K562 (cell line): ENCODE results near the gene KRTAP19-4. TPM values are rescaled to one million over a fixed set of nuclear protein-coding genes. Genes with fewer than 3 reads are reported as not detected.

Experiments
- ATAC-seq: fragments of 200-7000 bp; cut with Tn5 transposase; 3 replicates; pipeline ENCODE4 v1.9.1; 2020; ENCODE audit warnings: moderate library complexity
- BruUV-seq: library from RNA; stranded (reverse); fragments of 400-500 nt; replicated peaks from 2 replicates; lab custom pipeline; 2021; lab: Mats Ljungman, UMichigan
- CTCF ChIA-PET: fragments of 300-600 bp; formaldehyde crosslinking; extraction: SDS; loops from one replicate; lab custom pipeline; 2021; ENCODE audit warnings: low intra/inter-chr PET ratio; lab: Yijun Ruan, JAX
- POLR2A ChIA-PET: fragments of 300-600, 350-650 bp; sonication (Branson Sonifier 250); formaldehyde crosslinking; extraction: SDS; loops from one replicate; lab custom pipeline; 2021; ENCODE audit warnings: antibody characterized with exemption, inconsistent platforms; lab: Yijun Ruan, JAX
- DNase-seq, 4 experiments: peaks; one replicate each; pipeline versions ENCODE4 v3.0.0 to v3.0.0-alpha.2; 2011 to 2018; ENCODE audit warnings: low spot score in 3 of 4, mixed read lengths in 3 of 4; ENCODE audit errors: extremely low read depth in 1 of 4
- FAIRE-seq: peaks from 2 replicates; lab custom pipeline; 2011; peaks lifted over from hg19 to GRCh38; lab: Jason Lieb, UNC
- H2AFZ ChIP-seq: 2 replicates; pipeline ENCODE4 v1.6.0; 2011; ENCODE audit warnings: low read depth, low read length, control low read depth, inconsistent platforms
- H3K27ac ChIP-seq: fragments of 200-600 bp; 3 replicates; pipeline ENCODE4 v1.8.0; 2011; ENCODE audit warnings: low read depth, mild to moderate bottlenecking, control low read depth, inconsistent platforms, low read length, moderate library complexity, mixed read lengths; ENCODE audit errors: extremely low read depth
- H3K27me3 ChIP-seq, 2 experiments: fragments of 300-600 bp in 1 of 2; 2 replicates in 1 of 2; 3 replicates in 1 of 2; pipeline versions ENCODE4 v1.6.0 to v1.8.0; 2011; ENCODE audit warnings: inconsistent platforms in 2 of 2, low read length in 2 of 2, mild to moderate bottlenecking in 1 of 2, mixed read lengths in 1 of 2, moderate library complexity in 1 of 2; ENCODE audit not compliant: control insufficient read depth in 2 of 2, insufficient read depth in 2 of 2
- H3K36me3 ChIP-seq: fragments of 300-600 bp; 3 replicates; pipeline ENCODE4 v1.8.0; 2011; ENCODE audit warnings: mild to moderate bottlenecking, low read length, inconsistent platforms; ENCODE audit not compliant: control insufficient read depth, insufficient read depth
- H3K4me1 ChIP-seq, 2 experiments: fragments of 200-600 bp in 1 of 2; replicated peaks in 1 of 2; 2 replicates in 1 of 2; 3 replicates in 1 of 2; pipeline versions ENCODE4 v1.5.1 to v1.8.0; 2011; ENCODE audit warnings: inconsistent platforms in 2 of 2, low read length in 2 of 2, mild to moderate bottlenecking in 1 of 2, mixed read lengths in 1 of 2, moderate library complexity in 1 of 2; ENCODE audit not compliant: control insufficient read depth in 2 of 2, insufficient read depth in 2 of 2
- H3K4me2 ChIP-seq: 2 replicates; pipeline ENCODE4 v1.6.1; 2011; ENCODE audit warnings: low read length, control low read depth, inconsistent platforms, mixed read lengths; ENCODE audit not compliant: insufficient read depth
- H3K4me3 ChIP-seq: fragments of 200-600 bp; sonication (generic), shearing (Covaris generic); 2 replicates; pipeline ENCODE4 v1.5.1; 2016; ENCODE audit warnings: control low read depth, inconsistent platforms
- H3K79me2 ChIP-seq: fragments of 200-600 bp; 3 replicates; pipeline ENCODE4 v1.8.0; 2011; ENCODE audit warnings: low read length, inconsistent platforms; ENCODE audit not compliant: control insufficient read depth, insufficient read depth
- H3K9ac ChIP-seq, 2 experiments: 2 replicates each; pipeline versions ENCODE4 v1.6.0 to v1.6.1; 2011; ENCODE audit warnings: low read depth in 2 of 2, low read length in 2 of 2, control low read depth in 1 of 2, inconsistent platforms in 1 of 2, mild to moderate bottlenecking in 1 of 2, mixed read lengths in 1 of 2; ENCODE audit not compliant: insufficient read depth in 1 of 2
- H3K9me1 ChIP-seq: one replicate; pipeline ENCODE4 v1.6.0; 2011; ENCODE audit warnings: inconsistent platforms, mild to moderate bottlenecking, low read length, moderate library complexity; ENCODE audit not compliant: control insufficient read depth, insufficient read depth
- H3K9me3 ChIP-seq: replicated peaks from 2 replicates; pipeline ENCODE4 v1.5.1; 2011; ENCODE audit warnings: low read depth, low read length, inconsistent platforms; ENCODE audit not compliant: control insufficient read depth, insufficient read depth
- H4K20me1 ChIP-seq: replicated peaks from 2 replicates; pipeline ENCODE4 v1.6.1; 2011; ENCODE audit warnings: low read length, inconsistent platforms, mixed read lengths; ENCODE audit not compliant: control insufficient read depth, insufficient read depth
- ESRRA ChIP-seq: fragments of 450-650 bp; IDR thresholded peaks from 2 replicates; pipeline ENCODE4 v1.6.1; 2014; ENCODE audit warnings: low read depth, mild to moderate bottlenecking, moderate library complexity, borderline replicate concordance
- SMAD2 ChIP-seq: fragments of 150-350 bp; IDR thresholded peaks from 2 replicates; pipeline ENCODE4 v1.6.1; 2014; ENCODE audit warnings: low read depth, mild to moderate bottlenecking, low read length
- WGBS: fragments of 100-300 bp; shearing (Covaris generic); methylation state at CpG from one replicate; pipeline ENCODE4 v1.1.6; 2016; ENCODE audit warnings: low coverage, mixed read lengths; ENCODE audit not compliant: insufficient coverage; ENCODE audit errors: missing lambda C conversion rate; 5-methylcytosine and 5-hydroxymethylcytosine counted together
- in situ Hi-C: fragments of 300-500 bp; cut with MboI; formaldehyde crosslinking; loops from 4 replicates; pipeline ENCODE4 v1.15.0; 2018; ENCODE audit warnings: inconsistent platforms, mixed read lengths
- intact Hi-C: fragments of 100-400 bp; cut with micrococcal nuclease; formaldehyde crosslinking; loops from 2 replicates; pipeline ENCODE4 v1.14.2; 2022
- polyA plus RNA-seq, 8 experiments: library from polyadenylated mRNA; depleted of rRNA in 4 of 8; stranded (reverse) in 5 of 8; unstranded in 3 of 8; fragments of >200 nt; fragmentation: Nextera tagmentation in 2 of 8; fragmentation: Illumina TruSeq in 1 of 8; extraction: Ambion mirVana in 2 of 8; extraction: Trizol in 1 of 8; gene quantifications; 2 replicates each; pipeline versions ENCODE4 v1.2.1 to v1.2.3, GENCODE V29; 2011 to 2014; ENCODE audit warnings: inconsistent platforms in 1 of 8, missing spikeins in 1 of 8
- total RNA-seq, 7 experiments: library from RNA; depleted of rRNA in 6 of 7; stranded (reverse); fragments of >200 nt in 6 of 7; fragmentation: Illumina TruSeq in 2 of 7; extraction: Trizol in 2 of 7; gene quantifications; 2 replicates each; pipeline versions ENCODE4 v1.2.1 to v1.2.3, GENCODE V29; 2011 to 2021; ENCODE audit warnings: low replicate concordance in 1 of 7
- TF ChIP-seq, protein P1 (sequence below), 2 experiments: fragments of 450-650 bp; formaldehyde crosslinking in 1 of 2; IDR thresholded peaks; 2 replicates each; pipeline versions ENCODE4 v1.4.0 to v1.6.1; 2014 to 2020; ENCODE audit warnings: mild to moderate bottlenecking in 2 of 2, borderline replicate concordance in 1 of 2, low read depth in 1 of 2

KRTAP19-4 gene
- total and polyA plus RNA-seq, 9 of the 15 experiments (the other 6 are each of a cell fraction or from before 2014, with no cell fraction given): not detected

GRCh38 chr21:30480145-30480544, 16.8 kb downstream of the KRTAP19-4 start, which contains the start of gene KRTAP19-1:
KRTAP19-1 (minus strand) TSS chr21:30480367; CDS start chr21:30480317, 50 bp downstream.
- under 1% methylated on average over 7 of the region's 7 CpGs for WGBS
- POLR2A ChIA-PET: no interaction called here
- no peaks in the 10 kb centered on the region; the same call in 1 of the 2 replicates for H3K9me3 ChIP-seq
- in situ Hi-C loops: no loop called here
- TF ChIP-seq ESRRA (no peak), SMAD2 (no peak)
- TF ChIP-seq, protein P1, sequence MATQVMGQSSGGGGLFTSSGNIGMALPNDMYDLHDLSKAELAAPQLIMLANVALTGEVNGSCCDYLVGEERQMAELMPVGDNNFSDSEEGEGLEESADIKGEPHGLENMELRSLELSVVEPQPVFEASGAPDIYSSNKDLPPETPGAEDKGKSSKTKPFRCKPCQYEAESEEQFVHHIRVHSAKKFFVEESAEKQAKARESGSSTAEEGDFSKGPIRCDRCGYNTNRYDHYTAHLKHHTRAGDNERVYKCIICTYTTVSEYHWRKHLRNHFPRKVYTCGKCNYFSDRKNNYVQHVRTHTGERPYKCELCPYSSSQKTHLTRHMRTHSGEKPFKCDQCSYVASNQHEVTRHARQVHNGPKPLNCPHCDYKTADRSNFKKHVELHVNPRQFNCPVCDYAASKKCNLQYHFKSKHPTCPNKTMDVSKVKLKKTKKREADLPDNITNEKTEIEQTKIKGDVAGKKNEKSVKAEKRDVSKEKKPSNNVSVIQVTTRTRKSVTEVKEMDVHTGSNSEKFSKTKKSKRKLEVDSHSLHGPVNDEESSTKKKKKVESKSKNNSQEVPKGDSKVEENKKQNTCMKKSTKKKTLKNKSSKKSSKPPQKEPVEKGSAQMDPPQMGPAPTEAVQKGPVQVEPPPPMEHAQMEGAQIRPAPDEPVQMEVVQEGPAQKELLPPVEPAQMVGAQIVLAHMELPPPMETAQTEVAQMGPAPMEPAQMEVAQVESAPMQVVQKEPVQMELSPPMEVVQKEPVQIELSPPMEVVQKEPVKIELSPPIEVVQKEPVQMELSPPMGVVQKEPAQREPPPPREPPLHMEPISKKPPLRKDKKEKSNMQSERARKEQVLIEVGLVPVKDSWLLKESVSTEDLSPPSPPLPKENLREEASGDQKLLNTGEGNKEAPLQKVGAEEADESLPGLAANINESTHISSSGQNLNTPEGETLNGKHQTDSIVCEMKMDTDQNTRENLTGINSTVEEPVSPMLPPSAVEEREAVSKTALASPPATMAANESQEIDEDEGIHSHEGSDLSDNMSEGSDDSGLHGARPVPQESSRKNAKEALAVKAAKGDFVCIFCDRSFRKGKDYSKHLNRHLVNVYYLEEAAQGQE (IDR thresholded peaks at IDR 0.05; ENCODE audit: borderline replicate concordance): no peak
- TF ChIP-seq, protein P1 (CRISPR knock-in tag; IDR thresholded peaks at IDR 0.05; ENCODE audit: low read depth): no peak
- TF ChIP-seq, all 486 proteins: peak for 0
- DNase-seq (no peak), ATAC-seq (no peak), FAIRE-seq (no peak)
- no TSS peak for BruUV-seq
- no peak within 1 kb of the TSS for H3K27ac ChIP-seq
- no peaks in the 10 kb centered on the region for H3K27me3 ChIP-seq
- H3K4me1 ChIP-seq: no peaks in the 10 kb centered on the region
- no peaks in the 10 kb centered on the region for H4K20me1 ChIP-seq
- no peak within 1 kb of the TSS for H3K9ac ChIP-seq
- no peak within 1 kb of the TSS for H2AFZ ChIP-seq
- CTCF ChIA-PET: no interaction called here
- H3K79me2 ChIP-seq: no peaks in the 10 kb centered on the region
- H3K4me2 ChIP-seq: no peak within 1 kb of the TSS
- H3K36me3 ChIP-seq: no peaks in the 10 kb centered on the region
- H3K9me1 ChIP-seq: no peaks in the 10 kb centered on the region
- intact Hi-C loops: no loop called here
- H3K4me3 ChIP-seq: no peak within 1 kb of the TSS
